Panc1 (cell line): ENCODE results near the gene TSPAN15.

Source experiments
- POLR2AphosphoS5 ChIP-seq: IDR thresholded peaks from 2 replicates; pipeline ENCODE4 v1.6.1; 2012; ENCODE audit warnings: mild to moderate bottlenecking, low read depth, low read length, moderate library complexity
- SIN3A ChIP-seq: IDR thresholded peaks from 2 replicates; pipeline ENCODE4 v1.6.1; 2012; ENCODE audit warnings: low read depth, mild to moderate bottlenecking, low read length, moderate library complexity, borderline replicate concordance; ENCODE audit not compliant: insufficient read depth
- TCF7L2 ChIP-seq: IDR thresholded peaks from 2 replicates; pipeline ENCODE4 v1.6.1; 2011; ENCODE audit warnings: mild to moderate bottlenecking, low read depth, low read length, inconsistent platforms
- TF ChIP-seq, protein P1 (sequence below): fragments of 450-650 bp; IDR thresholded peaks from 2 replicates; pipeline ENCODE4 v1.5.1; 2017; ENCODE audit warnings: mild to moderate bottlenecking

DNA sequence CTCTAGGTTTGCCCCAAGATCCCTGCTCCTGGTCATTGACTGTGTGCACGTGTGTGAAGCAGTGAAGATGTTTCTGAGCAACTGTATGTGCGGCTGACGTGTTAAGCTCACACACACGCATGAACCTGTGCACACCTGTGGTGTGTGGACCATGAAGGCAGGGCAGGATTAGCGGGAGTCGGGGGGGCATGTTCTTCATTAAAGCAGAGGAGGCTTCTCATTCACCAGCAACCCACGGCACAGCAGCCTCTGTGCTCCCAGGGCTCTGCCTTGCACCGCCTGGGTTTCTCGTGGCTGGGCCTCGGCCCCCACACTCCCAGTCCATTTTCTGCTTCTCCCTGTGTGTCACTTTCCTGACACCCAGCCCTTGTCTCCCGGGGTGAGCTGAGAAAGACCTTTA lies 33.7 kb upstream of the TSPAN15 start:
- TF ChIP-seq, protein P1, sequence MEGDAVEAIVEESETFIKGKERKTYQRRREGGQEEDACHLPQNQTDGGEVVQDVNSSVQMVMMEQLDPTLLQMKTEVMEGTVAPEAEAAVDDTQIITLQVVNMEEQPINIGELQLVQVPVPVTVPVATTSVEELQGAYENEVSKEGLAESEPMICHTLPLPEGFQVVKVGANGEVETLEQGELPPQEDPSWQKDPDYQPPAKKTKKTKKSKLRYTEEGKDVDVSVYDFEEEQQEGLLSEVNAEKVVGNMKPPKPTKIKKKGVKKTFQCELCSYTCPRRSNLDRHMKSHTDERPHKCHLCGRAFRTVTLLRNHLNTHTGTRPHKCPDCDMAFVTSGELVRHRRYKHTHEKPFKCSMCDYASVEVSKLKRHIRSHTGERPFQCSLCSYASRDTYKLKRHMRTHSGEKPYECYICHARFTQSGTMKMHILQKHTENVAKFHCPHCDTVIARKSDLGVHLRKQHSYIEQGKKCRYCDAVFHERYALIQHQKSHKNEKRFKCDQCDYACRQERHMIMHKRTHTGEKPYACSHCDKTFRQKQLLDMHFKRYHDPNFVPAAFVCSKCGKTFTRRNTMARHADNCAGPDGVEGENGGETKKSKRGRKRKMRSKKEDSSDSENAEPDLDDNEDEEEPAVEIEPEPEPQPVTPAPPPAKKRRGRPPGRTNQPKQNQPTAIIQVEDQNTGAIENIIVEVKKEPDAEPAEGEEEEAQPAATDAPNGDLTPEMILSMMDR, result no peak
- TF ChIP-seq SIN3A, result no peak
- TF ChIP-seq TCF7L2, result no peak
- no peak for TF ChIP-seq POLR2AphosphoS5
